HEK293 (cell line): ENCODE results near the gene UST.

Experiments used
- CTCF ChIA-PET: fragments of 350-600 bp; formaldehyde crosslinking; extraction: SDS; loops from one replicate; lab custom pipeline; 2021; ENCODE audit warnings: antibody characterized with exemption; lab: Yijun Ruan, JAX
- POLR2A ChIA-PET: fragments of 300-600 bp; formaldehyde crosslinking; extraction: SDS; loops from one replicate; lab custom pipeline; 2020; ENCODE audit warnings: antibody characterized with exemption, inconsistent platforms; lab: Yijun Ruan, JAX
- H3K27ac ChIP-seq: fragments of 200-500 bp; sonication (Bioruptor generic); 2 replicates; pipeline ENCODE4 v1.5.1; 2014; ENCODE audit warnings: low read depth, low read length, control low read depth, inconsistent platforms; ENCODE audit errors: extremely low read depth
- H3K36me3 ChIP-seq, 2 experiments: fragments of 200-500 bp in 1 of 2; sonication (Bioruptor generic) in 1 of 2; 1 replicate in 1 of 2; 2 replicates in 1 of 2; pipeline ENCODE4 v1.5.1; 2014 to 2017; ENCODE audit warnings: inconsistent platforms in 2 of 2, low read length in 2 of 2; ENCODE audit not compliant: control insufficient read depth in 2 of 2, insufficient read depth in 1 of 2
- H3K4me1 ChIP-seq: fragments of 200-500 bp; sonication (Bioruptor generic); 2 replicates; pipeline ENCODE4 v1.5.1; 2014; ENCODE audit warnings: mild to moderate bottlenecking, low read length, inconsistent platforms; ENCODE audit not compliant: control insufficient read depth, insufficient read depth
- H3K4me3 ChIP-seq: 2 replicates; pipeline ENCODE4 v1.5.1; 2011; ENCODE audit warnings: low read depth, mild to moderate bottlenecking, control low read depth, low read length, moderate library complexity
- H3K9me3 ChIP-seq: fragments of 200-500 bp; sonication (Bioruptor generic); 2 replicates; pipeline ENCODE4 v1.5.1; 2014; ENCODE audit warnings: low read depth, low read length, inconsistent platforms; ENCODE audit not compliant: control insufficient read depth, insufficient read depth
- BCL11B ChIP-seq: fragments of 450-650 bp; formaldehyde crosslinking; IDR thresholded peaks from 2 replicates; pipeline ENCODE4 v1.5.1; 2016; ENCODE audit warnings: low read depth, missing biosample characterization, missing genetic modification characterization
- PRDM4 ChIP-seq: fragments of 450-650 bp; formaldehyde crosslinking; IDR thresholded peaks from 2 replicates; pipeline ENCODE4 v1.5.1; 2017; ENCODE audit warnings: missing biosample characterization, missing genetic modification characterization
- SCRT2 ChIP-seq: fragments of 450-650 bp; formaldehyde crosslinking; IDR thresholded peaks from 2 replicates; pipeline ENCODE4 v1.5.1; 2016; ENCODE audit warnings: missing biosample characterization, missing genetic modification characterization
- ZBTB7A ChIP-seq: fragments of 450-650 bp; formaldehyde crosslinking; IDR thresholded peaks from 2 replicates; pipeline ENCODE4 v1.5.1; 2016; ENCODE audit warnings: low read depth, missing biosample characterization, missing genetic modification characterization
- ZNF138 ChIP-seq: fragments of 450-650 bp; formaldehyde crosslinking; IDR thresholded peaks from 2 replicates; pipeline ENCODE4 v1.5.1; 2016; ENCODE audit warnings: missing biosample characterization, missing genetic modification characterization, borderline replicate concordance
- ZNF157 ChIP-seq: fragments of 450-650 bp; formaldehyde crosslinking; IDR thresholded peaks from 2 replicates; pipeline ENCODE4 v1.5.1; 2016; ENCODE audit warnings: missing biosample characterization, missing genetic modification characterization
- ZNF16 ChIP-seq: fragments of 450-650 bp; formaldehyde crosslinking; IDR thresholded peaks from 2 replicates; pipeline ENCODE4 v1.5.1; 2016; ENCODE audit warnings: low read depth, missing biosample characterization, missing genetic modification characterization
- ZNF184 ChIP-seq: fragments of 450-650 bp; IDR thresholded peaks from 2 replicates; pipeline ENCODE4 v1.5.1; 2018; ENCODE audit warnings: missing biosample characterization, mild to moderate bottlenecking, missing genetic modification characterization
- ZNF214 ChIP-seq: fragments of 450-650 bp; formaldehyde crosslinking; IDR thresholded peaks from 2 replicates; pipeline ENCODE4 v1.5.1; 2017; ENCODE audit warnings: missing biosample characterization, mild to moderate bottlenecking, missing genetic modification characterization, borderline replicate concordance
- ZNF302 ChIP-seq: fragments of 450-650 bp; formaldehyde crosslinking; IDR thresholded peaks from 2 replicates; pipeline ENCODE4 v1.5.1; 2016; ENCODE audit warnings: missing biosample characterization, missing genetic modification characterization, low read depth
- ZNF366 ChIP-seq: fragments of 450-650 bp; formaldehyde crosslinking; conservative IDR thresholded peaks from 2 replicates; pipeline ENCODE4 v1.5.1; 2016; ENCODE audit warnings: missing biosample characterization, missing genetic modification characterization
- ZNF473 ChIP-seq: fragments of 450-650 bp; formaldehyde crosslinking; IDR thresholded peaks from 2 replicates; pipeline ENCODE4 v1.5.1; 2017; ENCODE audit warnings: missing biosample characterization, missing genetic modification characterization
- ZNF48 ChIP-seq: fragments of 450-650 bp; formaldehyde crosslinking; IDR thresholded peaks from 2 replicates; pipeline ENCODE4 v1.5.1; 2016; ENCODE audit warnings: missing biosample characterization, missing genetic modification characterization
- ZNF488 ChIP-seq: fragments of 450-650 bp; formaldehyde crosslinking; IDR thresholded peaks from 2 replicates; pipeline ENCODE4 v1.5.1; 2016; ENCODE audit warnings: missing biosample characterization, missing genetic modification characterization
- ZNF560 ChIP-seq: fragments of 450-650 bp; formaldehyde crosslinking; IDR thresholded peaks from 2 replicates; pipeline ENCODE4 v1.5.1; 2017; ENCODE audit warnings: missing biosample characterization, missing genetic modification characterization, borderline replicate concordance
- ZNF626 ChIP-seq: fragments of 450-650 bp; sonication (Bioruptor Pico); formaldehyde crosslinking; IDR thresholded peaks from 2 replicates; pipeline ENCODE4 v1.5.1; 2018; ENCODE audit warnings: missing biosample characterization, missing genetic modification characterization, inconsistent platforms
- ZNF660 ChIP-seq: fragments of 450-650 bp; IDR thresholded peaks from 2 replicates; pipeline ENCODE4 v1.5.1; 2018; ENCODE audit warnings: missing biosample characterization, mild to moderate bottlenecking, missing genetic modification characterization
- ZNF707 ChIP-seq: fragments of 450-650 bp; formaldehyde crosslinking; IDR thresholded peaks from 2 replicates; pipeline ENCODE4 v1.5.1; 2016; ENCODE audit warnings: missing biosample characterization, missing genetic modification characterization
- ZNF777 ChIP-seq: fragments of 450-650 bp; formaldehyde crosslinking; IDR thresholded peaks from 2 replicates; pipeline ENCODE4 v1.5.1; 2017; ENCODE audit warnings: missing biosample characterization, missing genetic modification characterization, borderline replicate concordance
- ZNF792 ChIP-seq: fragments of 450-650 bp; formaldehyde crosslinking; IDR thresholded peaks from 2 replicates; pipeline ENCODE4 v1.5.1; 2016; ENCODE audit warnings: missing biosample characterization, missing genetic modification characterization
- ZSCAN5A ChIP-seq: fragments of 450-650 bp; formaldehyde crosslinking; IDR thresholded peaks from 2 replicates; pipeline ENCODE4 v1.5.1; 2016; ENCODE audit warnings: missing biosample characterization, missing genetic modification characterization

UST gene

GRCh38 chr6:148934539-148934938 is 187.7 kb downstream of the UST start (continued):
- no peak for TF ChIP-seq ZNF777 (tag by site-specific recombination)

- ChIA-PET CTCF (interaction anchor here (0.7 kb wide), 2 partner anchors 326 to 357 kb away, joined by 3 read pairs; no protein-coding TSS in a partner anchor), POLR2A (no interaction called here)
- Histone ChIP-seq H3K4me1 (no peaks in the 10 kb centered on the region; the same call in 1 of the 2 replicates), H3K36me3 (no peaks in the 10 kb centered on the region), H3K4me3 (no peak overlapping the region), H3K9me3 (no peaks in the 10 kb centered on the region), H3K27ac (no peak overlapping the region)
- TF ChIP-seq ZNF792 (no peak), ZNF488 (no peak), ZNF138 (tag by site-specific recombination) (no peak), ZNF626 (no peak), ZNF560 (no peak), ZNF366 (tag by site-specific recombination) (no peak), ZNF184 (tag by site-specific recombination) (no peak), ZNF48 (tag by site-specific recombination) (no peak), ZBTB7A (tag by site-specific recombination) (no peak), ZNF473 (tag by site-specific recombination) (no peak), SCRT2 (no peak), ZNF707 (no peak), ZNF157 (tag by site-specific recombination) (no peak), PRDM4 (tag by site-specific recombination) (no peak), BCL11B (no peak), ZNF302 (tag by site-specific recombination) (no peak), ZNF660 (tag by site-specific recombination) (no peak), ZSCAN5A (no peak), ZNF214 (tag by site-specific recombination) (no peak), ZNF16 (tag by site-specific recombination) (no peak)
Observed at GRCh38 chr6:148934961-148935360, 188.1 kb downstream of the UST start.
